ENCODE data around the gene FSIP2. TPM values are rescaled to one million over a fixed set of nuclear protein-coding genes. Genes with fewer than 3 reads are reported as not detected.

FSIP2 gene
- total and polyA plus RNA-seq, 2 of the 8 experiments (the other 6 are each of a cell fraction or from before 2014, with no cell fraction given), result 0.47 to 1.4 TPM

DNA sequence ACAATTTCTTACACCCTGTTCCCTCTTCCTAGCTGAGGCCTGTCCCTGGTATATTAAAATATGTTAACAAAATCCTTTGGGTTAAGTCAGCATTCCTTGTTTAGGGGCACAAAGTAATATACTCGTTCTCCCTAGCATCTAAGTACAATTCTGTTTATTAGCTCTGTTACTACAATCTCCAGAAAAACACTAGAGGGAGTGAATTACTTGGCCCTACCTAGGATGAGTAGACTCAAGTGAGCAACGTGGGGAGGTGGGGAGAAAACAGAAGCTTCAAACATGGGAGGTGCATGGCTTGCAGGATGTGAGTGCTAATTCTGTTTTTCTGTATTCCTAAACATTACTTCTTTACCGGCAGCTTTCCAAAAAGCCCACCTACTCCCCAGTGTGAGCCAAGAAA is 89.7 kb downstream of the FSIP2 start (continued):
- TF ChIP-seq SAP30 (IDR thresholded peaks at IDR 0.05; ENCODE audit: insufficient read depth, insufficient replicate concordance, low read length) (no peak), CBX5 (IDR thresholded peaks at IDR 0.05; ENCODE audit: low read depth, low read length) (no peak), TAF7 (optimal IDR thresholded peaks at IDR 0.05; ENCODE audit: borderline replicate concordance, low read depth, low read length) (no peak)

All from H1 (cell line).